ENCODE data around the gene ERC2.

The ERC2 gene

GRCh38 chr3:56424336-56424735 is 43.9 kb downstream of the ERC2 start:
- FAIRE-seq: no peak

GRCh38 chr3:56423661-56424099 is 44.6 kb downstream of the ERC2 start:
- FAIRE-seq: no peak

GRCh38 chr3:56422316-56422715 is 46.0 kb downstream of the ERC2 start:
- no peak for FAIRE-seq

GRCh38 chr3:56421205-56421604 is 47.1 kb downstream of the ERC2 start:
- FAIRE-seq: no peak

- FAIRE-seq: no peak
Measured at GRCh38 chr3:56415652-56416051, 52.6 kb downstream of the ERC2 start.

GRCh38 chr3:56413911-56414310 is 54.4 kb downstream of the ERC2 start:
- no peak for FAIRE-seq

GRCh38 chr3:56411166-56411565 is 57.1 kb downstream of the ERC2 start:
- FAIRE-seq: no peak

GRCh38 chr3:56410576-56410975 is 57.7 kb downstream of the ERC2 start:
- no peak for FAIRE-seq

- no peak for FAIRE-seq
Measured at GRCh38 chr3:56409790-56410189, 58.5 kb downstream of the ERC2 start.

- no peak for FAIRE-seq
Measured at GRCh38 chr3:56408761-56409196, 59.5 kb downstream of the ERC2 start.

- FAIRE-seq: no peak
Measured at GRCh38 chr3:56406826-56407515, 61.3 kb downstream of the ERC2 start.

GRCh38 chr3:56404884-56405283 is 63.4 kb downstream of the ERC2 start:
- FAIRE-seq: no peak

GRCh38 chr3:56398659-56399058 is 69.6 kb downstream of the ERC2 start:
- FAIRE-seq: no peak

- no peak for FAIRE-seq
Measured at GRCh38 chr3:56397798-56398197, 70.5 kb downstream of the ERC2 start.

GRCh38 chr3:56389183-56389830 is 79.0 kb downstream of the ERC2 start:
- FAIRE-seq: no peak

- no peak for FAIRE-seq
Measured at GRCh38 chr3:56383092-56383491, 85.2 kb downstream of the ERC2 start.

- FAIRE-seq: no peak
Measured at GRCh38 chr3:56379723-56380287, 88.5 kb downstream of the ERC2 start.

GRCh38 chr3:56375654-56376053 is 92.6 kb downstream of the ERC2 start:
- no peak for FAIRE-seq

GRCh38 chr3:56373386-56373785 is 94.9 kb downstream of the ERC2 start:
- no peak for FAIRE-seq

- no peak for FAIRE-seq
Measured at GRCh38 chr3:56370991-56371775, 97.1 kb downstream of the ERC2 start.

GRCh38 chr3:56369914-56370313 is 98.4 kb downstream of the ERC2 start:
- FAIRE-seq: no peak

GRCh38 chr3:56368846-56369245 is 99.4 kb downstream of the ERC2 start:
- FAIRE-seq: no peak

GRCh38 chr3:56366641-56367162 is 101.6 kb downstream of the ERC2 start:
- no peak for FAIRE-seq

All from colon (tissue), 2 donors.